Measurements from ENCODE around the gene ATP6AP2.
"Not testable (repeated sequence)": the region's sequence is repeated elsewhere in the genome, so short reads cannot be mapped to it uniquely, and the experiment has no call there.

The ATP6AP2 gene

DNA sequence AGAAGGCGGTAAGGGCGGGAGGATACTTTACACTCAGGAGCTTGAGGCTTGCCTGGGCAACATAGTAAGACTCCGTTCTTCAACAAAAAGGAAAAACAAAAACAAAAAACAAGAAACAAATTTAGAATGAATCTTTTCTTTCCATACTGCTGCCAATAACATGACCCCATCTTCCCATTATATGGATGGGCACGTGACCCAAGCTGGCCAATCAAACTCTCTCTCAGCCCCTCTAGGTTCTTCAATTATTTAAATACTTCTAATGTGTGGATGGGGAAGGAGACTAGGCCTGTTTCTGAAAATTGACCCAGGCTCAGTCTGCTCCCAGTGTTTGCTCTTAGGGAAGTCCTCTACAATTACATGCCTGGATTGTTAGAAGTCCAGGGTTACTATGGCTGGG lies 22.2 kb upstream of the ATP6AP2 start:
- TF ChIP-seq, protein P1, sequence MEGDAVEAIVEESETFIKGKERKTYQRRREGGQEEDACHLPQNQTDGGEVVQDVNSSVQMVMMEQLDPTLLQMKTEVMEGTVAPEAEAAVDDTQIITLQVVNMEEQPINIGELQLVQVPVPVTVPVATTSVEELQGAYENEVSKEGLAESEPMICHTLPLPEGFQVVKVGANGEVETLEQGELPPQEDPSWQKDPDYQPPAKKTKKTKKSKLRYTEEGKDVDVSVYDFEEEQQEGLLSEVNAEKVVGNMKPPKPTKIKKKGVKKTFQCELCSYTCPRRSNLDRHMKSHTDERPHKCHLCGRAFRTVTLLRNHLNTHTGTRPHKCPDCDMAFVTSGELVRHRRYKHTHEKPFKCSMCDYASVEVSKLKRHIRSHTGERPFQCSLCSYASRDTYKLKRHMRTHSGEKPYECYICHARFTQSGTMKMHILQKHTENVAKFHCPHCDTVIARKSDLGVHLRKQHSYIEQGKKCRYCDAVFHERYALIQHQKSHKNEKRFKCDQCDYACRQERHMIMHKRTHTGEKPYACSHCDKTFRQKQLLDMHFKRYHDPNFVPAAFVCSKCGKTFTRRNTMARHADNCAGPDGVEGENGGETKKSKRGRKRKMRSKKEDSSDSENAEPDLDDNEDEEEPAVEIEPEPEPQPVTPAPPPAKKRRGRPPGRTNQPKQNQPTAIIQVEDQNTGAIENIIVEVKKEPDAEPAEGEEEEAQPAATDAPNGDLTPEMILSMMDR (conservative IDR thresholded peaks at IDR 0.05; ENCODE audit: low read depth, low read length) = no peak

GRCh38 chrX:40563784-40564183 lies 17.0 kb upstream of the ATP6AP2 start:
- Histone ChIP-seq H3K9ac (no peak overlapping the region), H3K27me3 (ENCODE audit: insufficient read depth, low read depth) (no peaks in the 10 kb centered on the region), H3K4me2 (no peak overlapping the region), H3K27ac (no peak overlapping the region), H3K79me2 (ENCODE audit: insufficient read depth, low read depth) (no peaks in the 10 kb centered on the region), H4K20me1 (ENCODE audit: insufficient read depth) (no peaks in the 10 kb centered on the region), H3K4me3 (IDR thresholded peaks at IDR 0.05; ENCODE audit: insufficient read depth, low read depth, low read length) (no peak overlapping the region), H2AFZ (ENCODE audit: low read depth) (no peak overlapping the region), H3K4me1 (ENCODE audit: low read depth, poor library complexity, severe bottlenecking) (no peaks in the 10 kb centered on the region), H3K36me3 (ENCODE audit: insufficient read depth) (no peaks in the 10 kb centered on the region)
- TF ChIP-seq, protein P1 (conservative IDR thresholded peaks at IDR 0.05; ENCODE audit: low read depth, low read length) = no peak

More for the DNA sequence above, 22.2 kb upstream of the ATP6AP2 start:
- no peaks in the 10 kb centered on the region for H3K79me2 ChIP-seq (ENCODE audit: insufficient read depth, low read depth)
- no peak overlapping the region for H3K4me2 ChIP-seq
- H3K9ac ChIP-seq = no peak overlapping the region
- no peak overlapping the region for H3K4me3 ChIP-seq (IDR thresholded peaks at IDR 0.05; ENCODE audit: insufficient read depth, low read depth, low read length)
- no peak overlapping the region for H2AFZ ChIP-seq (ENCODE audit: low read depth)
- H3K27me3 ChIP-seq (ENCODE audit: insufficient read depth, low read depth) = no peaks in the 10 kb centered on the region
- H3K36me3 ChIP-seq (ENCODE audit: insufficient read depth) = no peaks in the 10 kb centered on the region
- no peaks in the 10 kb centered on the region for H3K4me1 ChIP-seq (ENCODE audit: low read depth, poor library complexity, severe bottlenecking)
- H4K20me1 ChIP-seq (ENCODE audit: insufficient read depth) = no peaks in the 10 kb centered on the region
- no peak overlapping the region for H3K27ac ChIP-seq

DNA sequence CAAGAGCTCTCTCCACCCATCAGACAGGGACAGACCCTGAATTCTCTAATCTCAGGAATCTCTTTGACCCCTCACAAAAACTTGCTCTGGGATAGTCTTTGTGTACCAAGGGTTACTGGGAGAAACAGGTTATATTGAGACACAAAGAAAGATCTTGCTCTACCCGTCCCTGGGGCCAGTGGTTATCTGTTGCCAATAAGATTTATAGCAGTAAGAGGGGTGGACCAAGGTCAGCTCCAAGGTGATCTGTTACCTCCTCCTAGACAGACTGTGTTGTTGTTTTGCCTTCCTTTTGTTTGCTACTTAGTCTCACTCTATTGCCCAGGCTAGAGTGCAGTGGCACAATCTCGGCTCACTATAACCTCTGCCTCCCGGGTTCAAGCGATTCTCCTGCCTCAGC lies 16.3 kb upstream of the ATP6AP2 start:
- no peaks in the 10 kb centered on the region for H3K79me2 ChIP-seq (ENCODE audit: insufficient read depth, low read depth)
- no peaks in the 10 kb centered on the region for H3K36me3 ChIP-seq (ENCODE audit: insufficient read depth)
- TF ChIP-seq, protein P1 (conservative IDR thresholded peaks at IDR 0.05; ENCODE audit: low read depth, low read length) = no peak
- no peak overlapping the region for H3K4me3 ChIP-seq (IDR thresholded peaks at IDR 0.05; ENCODE audit: insufficient read depth, low read depth, low read length)
- H3K27me3 ChIP-seq (ENCODE audit: insufficient read depth, low read depth) = no peaks in the 10 kb centered on the region
- no peaks in the 10 kb centered on the region for H4K20me1 ChIP-seq (ENCODE audit: insufficient read depth)
- no peak overlapping the region for H3K27ac ChIP-seq
- H3K4me1 ChIP-seq (ENCODE audit: low read depth, poor library complexity, severe bottlenecking) = no peaks in the 10 kb centered on the region
- no peak overlapping the region for H3K4me2 ChIP-seq
- H2AFZ ChIP-seq (ENCODE audit: low read depth) = no peak overlapping the region
- H3K9ac ChIP-seq = no peak overlapping the region

DNA sequence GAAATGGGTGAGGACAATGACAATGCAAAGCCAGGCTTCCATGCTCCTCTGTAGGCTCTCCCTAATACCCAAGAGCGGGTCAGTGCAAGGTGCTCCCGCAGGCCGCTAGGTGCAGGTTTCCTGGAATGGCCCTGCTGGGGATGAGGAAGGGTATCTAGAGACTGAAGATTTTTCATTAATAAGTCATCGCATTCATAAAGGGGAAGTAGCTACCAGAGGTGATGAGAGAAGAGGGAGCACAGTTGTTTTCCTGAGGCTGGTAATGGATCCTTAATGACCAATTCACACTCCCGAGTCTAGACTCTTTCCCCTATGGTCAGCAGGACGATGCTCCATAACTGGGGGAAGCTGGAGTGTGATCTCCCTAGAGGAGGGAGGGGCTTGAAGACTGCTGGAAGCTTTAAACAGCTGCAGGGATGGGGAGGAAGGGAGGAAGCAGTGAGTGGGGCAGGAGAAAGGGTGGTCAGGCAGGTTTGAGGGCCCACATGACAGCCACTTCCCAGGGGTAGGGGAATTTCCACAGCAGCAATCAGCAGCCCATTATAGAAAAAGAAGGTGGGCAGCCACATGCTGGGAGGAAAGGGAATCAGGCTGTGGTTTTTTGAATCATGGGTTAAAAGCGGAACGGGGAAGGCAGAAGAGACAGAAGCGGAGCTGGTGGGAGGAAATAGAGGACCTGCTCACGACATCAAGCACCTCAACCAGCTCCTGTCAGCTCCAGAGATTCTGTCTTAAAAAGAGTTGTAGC lies 10.2 kb upstream of the ATP6AP2 start:
- Histone ChIP-seq H3K9ac (no peak overlapping the region), H3K36me3 (ENCODE audit: insufficient read depth) (no peaks in the 10 kb centered on the region), H4K20me1 (ENCODE audit: insufficient read depth) (no peaks in the 10 kb centered on the region), H2AFZ (ENCODE audit: low read depth) (no peak overlapping the region), H3K4me1 (ENCODE audit: low read depth, poor library complexity, severe bottlenecking) (no peaks in the 10 kb centered on the region), H3K27me3 (ENCODE audit: insufficient read depth, low read depth) (no peaks in the 10 kb centered on the region), H3K4me2 (no peak overlapping the region), H3K4me3 (IDR thresholded peaks at IDR 0.05; ENCODE audit: insufficient read depth, low read depth, low read length) (no peak overlapping the region), H3K79me2 (ENCODE audit: insufficient read depth, low read depth) (no peaks in the 10 kb centered on the region), H3K27ac (no peak overlapping the region)
- TF ChIP-seq, protein P1 (conservative IDR thresholded peaks at IDR 0.05; ENCODE audit: low read depth, low read length) = no peak

- not testable (repeated sequence) for H2AFZ ChIP-seq (ENCODE audit: low read depth); H3K79me2 ChIP-seq (ENCODE audit: insufficient read depth, low read depth); H4K20me1 ChIP-seq (ENCODE audit: insufficient read depth); H3K27me3 ChIP-seq (ENCODE audit: insufficient read depth, low read depth); H3K4me1 ChIP-seq (ENCODE audit: low read depth, poor library complexity, severe bottlenecking); H3K4me2 ChIP-seq; H3K4me3 ChIP-seq (IDR thresholded peaks at IDR 0.05; ENCODE audit: insufficient read depth, low read depth, low read length); H3K27ac ChIP-seq; H3K36me3 ChIP-seq (ENCODE audit: insufficient read depth); H3K9ac ChIP-seq
These were observed 9.6 kb upstream of the ATP6AP2 start for GRCh38 chrX:40571164-40571563.
